GM19395 (cell line): ENCODE data around the gene CAMK2B.

Source experiments
- ATAC-seq: cut with Tn5 transposase; IDR thresholded peaks from one replicate; pipeline ENCODE4 v1.9.1; 2021; ENCODE audit warnings: mild to moderate bottlenecking, moderate library complexity; ENCODE audit not compliant: unreplicated experiment

CAMK2B gene

GRCh38 chr7:44309271-44310091 is 15.9 kb downstream of the CAMK2B start:
- no peak for ATAC-seq

GRCh38 chr7:44308596-44309270 is 16.7 kb downstream of the CAMK2B start:
- no peak for ATAC-seq

DNA sequence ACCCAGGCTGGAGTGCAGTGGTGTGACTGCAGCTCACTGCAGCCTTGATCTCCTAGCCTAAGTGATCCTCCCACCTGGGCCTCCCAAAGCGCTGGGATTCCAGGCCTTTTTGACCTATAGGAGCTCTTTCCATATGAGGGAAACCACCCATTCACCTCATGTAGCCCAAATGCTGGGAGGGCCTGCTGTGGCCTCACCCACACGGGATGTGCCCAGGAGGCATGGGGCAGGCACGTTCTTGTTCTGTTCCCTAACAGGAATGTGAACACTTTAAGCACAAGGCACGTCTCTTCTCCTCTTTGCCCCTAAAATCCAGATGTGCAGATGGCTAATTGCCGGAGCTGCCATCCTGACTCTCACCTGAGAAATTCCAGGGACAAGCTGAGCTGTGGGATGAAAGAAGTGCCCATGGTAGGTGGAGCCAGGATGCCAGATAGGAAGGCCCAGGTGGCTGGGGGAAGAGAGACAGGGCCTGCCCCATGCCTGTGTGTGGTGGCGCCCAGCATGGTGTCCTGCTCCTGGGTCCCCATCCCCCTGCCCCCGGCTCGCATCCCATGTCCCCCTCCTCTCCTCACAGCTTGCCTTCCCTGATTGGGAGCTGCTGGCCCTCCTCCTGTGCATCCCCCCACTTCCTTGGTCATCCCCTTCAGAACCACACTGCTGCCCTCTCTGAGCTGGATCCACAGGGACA is 17.3 kb downstream of the CAMK2B start:
- ATAC-seq = no peak

DNA sequence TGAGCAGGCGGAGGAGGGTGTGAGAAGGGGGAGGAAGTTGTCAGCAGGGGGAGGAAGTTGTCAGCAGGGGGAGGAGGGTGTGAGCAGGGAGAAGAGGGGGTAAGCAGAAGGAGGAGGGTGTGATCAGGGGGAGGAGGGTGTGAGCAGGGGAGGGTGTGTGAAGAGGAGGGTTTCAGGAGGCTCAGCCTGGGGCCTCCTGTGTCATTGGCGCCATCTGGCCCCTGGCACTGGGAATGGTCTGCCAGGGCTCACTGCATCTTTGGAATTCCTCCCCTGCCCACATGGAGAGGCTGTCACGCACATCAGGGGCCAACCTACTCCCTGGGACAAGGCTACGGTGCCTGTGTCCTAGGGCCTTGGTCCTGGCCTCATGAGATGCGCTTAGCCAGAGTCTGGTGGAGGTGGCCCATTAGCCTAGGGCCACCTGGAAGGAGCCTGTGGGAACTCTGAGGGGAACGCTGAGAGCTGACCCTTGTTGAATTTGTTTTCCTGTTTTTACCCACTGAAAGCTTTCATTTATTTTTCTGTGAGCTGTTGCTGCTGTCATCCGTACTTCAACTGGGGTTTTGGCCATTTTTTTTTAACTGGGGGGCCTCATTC is 18.0 kb downstream of the CAMK2B start:
- no peak for ATAC-seq

- no peak for ATAC-seq
These were observed 18.8 kb downstream of the CAMK2B start for GRCh38 chr7:44306606-44307005.

DNA sequence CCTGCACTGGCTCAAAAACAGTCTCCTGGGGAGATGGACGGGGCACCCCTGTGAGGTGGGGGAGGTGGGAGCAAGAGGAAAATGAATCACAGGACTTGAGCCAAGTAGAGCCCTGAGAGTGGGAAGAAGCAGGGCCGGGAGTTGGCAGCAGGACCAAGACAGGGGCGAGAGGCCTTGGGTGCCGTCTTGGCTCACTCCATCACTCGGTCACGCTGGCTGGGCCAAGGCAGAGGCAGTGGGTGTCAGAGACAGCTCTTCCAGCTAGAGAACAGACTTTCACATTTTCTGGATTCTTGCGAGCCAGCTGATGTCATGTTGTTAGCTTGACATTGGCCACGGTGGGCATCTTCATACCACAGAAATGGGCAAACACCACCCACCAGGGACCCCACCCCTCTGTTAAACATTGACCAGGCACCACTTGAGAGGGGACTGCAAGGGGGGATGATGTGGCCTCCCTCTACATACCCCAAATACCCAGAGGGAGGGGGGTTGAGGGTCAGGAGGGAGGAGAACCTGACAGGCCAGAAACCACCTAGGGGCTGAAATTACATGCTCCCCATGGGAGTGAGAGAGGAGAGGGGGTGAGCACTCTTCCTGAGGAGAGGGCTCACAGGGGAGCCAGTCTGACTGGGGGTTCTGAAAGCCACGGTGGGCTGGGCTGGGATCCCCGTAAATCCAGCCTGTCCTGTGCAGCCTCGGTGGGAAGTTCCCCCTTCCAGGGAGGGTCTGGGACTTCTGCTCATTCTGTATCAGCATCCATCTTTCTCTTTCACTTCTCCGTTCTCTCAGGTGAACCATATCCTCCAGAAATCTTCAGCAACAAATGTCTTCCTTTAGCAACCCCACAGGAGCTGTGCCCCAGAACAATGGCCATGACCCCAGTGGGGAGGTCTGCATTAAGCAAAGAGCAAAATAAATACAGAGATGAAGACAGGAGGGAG is 19.6 kb downstream of the CAMK2B start:
- ATAC-seq = no peak

DNA sequence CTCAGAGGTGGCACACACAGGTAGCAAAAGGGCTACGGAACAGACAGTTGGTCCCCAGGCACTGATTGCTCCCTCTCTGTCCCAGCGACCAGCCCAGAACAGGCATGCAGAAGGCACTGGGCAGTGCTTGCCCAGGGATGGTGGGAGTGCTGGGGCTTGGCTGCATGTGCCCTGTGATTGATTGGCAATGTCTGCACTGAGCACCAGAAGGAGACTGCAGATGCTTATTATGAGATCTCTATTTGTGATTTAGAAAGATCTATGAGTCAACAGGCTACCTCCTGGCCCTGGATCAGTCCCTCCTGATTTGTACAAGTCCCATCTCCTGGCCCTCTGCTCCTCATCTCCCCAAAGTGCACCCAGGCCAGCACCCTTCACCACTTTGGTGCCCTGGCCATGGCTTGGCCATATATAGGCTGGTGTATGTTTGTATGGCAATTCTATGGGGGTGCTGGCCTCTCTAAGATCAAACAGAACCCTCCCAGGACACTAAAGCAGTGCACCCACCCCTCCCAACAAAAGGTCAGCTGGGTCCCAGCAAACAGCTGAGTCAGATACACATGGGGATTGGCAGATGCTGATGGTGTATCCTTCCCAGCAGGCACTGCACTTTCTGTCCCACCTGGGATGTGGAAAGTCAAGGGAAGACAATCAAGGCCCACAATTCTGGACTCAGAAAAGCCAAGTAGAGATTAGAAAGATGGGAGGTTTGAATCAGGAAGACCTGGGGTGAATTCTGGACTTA is 30.9 kb downstream of the CAMK2B start:
- ATAC-seq = no peak

DNA sequence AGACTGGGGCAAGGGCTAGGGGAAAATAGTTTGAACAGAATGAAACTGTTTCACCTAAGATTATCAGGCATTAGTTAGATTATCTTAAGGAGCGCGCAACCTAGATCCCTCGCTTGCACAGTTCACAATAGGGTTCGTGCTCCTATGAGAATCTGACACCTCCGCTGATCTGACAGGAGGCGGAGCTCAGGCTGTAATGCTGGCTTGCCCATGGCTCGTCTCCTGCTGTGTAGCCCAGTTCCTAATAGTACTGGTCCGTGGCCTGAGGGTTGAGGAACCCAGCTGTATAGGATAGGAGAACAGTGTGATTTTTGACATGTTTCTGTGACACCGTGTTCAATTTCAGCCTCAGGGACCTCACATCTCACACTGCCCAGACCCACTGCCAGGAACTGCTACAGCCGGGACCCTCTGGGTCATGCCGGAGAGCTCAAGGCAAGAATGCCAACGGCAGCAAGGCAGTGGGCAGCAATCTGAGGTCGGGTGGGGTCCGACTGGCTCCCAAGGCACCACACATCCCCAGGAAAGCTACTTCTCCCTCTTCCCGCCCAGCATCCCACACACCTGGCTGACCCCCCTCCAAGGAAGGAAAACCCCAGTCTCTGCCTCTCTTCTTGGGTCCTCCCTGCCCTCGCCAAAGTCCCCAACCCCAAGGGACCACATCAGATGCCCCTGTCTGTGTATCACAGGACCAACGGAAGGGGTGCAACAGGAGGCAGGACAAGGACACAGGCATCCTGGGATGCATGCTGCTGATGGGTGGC is 31.7 kb downstream of the CAMK2B start:
- no peak for ATAC-seq

DNA sequence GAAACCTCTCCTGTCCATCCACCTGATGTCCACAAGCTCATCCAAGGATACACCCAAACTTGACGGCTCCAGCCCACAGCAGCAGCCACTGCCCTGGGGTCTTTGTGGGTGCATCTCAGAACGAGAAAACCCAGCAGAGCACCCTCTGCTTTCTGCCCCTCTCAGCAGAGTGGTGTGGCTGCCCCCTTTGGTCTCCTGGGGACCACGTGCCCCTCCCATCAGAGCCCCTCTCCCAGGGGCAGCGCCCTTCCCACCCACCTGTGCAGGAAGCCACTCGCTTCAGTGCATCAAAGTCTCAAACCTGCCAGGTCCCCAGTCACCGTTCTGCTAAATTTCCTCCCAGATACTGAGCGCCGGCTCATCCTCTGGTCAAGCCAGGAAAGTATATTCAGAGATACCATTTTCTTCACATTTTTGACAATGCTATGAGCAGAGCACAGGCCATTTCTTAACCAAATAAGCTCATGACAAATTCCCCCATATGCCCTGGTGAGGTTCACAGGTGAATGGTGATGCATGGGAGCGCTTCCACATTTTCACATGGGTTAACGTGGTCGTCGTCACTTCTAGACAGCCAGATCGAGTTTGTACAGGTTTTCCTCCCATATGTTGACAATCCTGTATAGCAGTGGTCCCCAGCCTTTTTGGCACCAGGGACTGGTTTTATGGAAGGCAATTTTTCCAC is 32.4 kb downstream of the CAMK2B start:
- ATAC-seq = no peak

DNA sequence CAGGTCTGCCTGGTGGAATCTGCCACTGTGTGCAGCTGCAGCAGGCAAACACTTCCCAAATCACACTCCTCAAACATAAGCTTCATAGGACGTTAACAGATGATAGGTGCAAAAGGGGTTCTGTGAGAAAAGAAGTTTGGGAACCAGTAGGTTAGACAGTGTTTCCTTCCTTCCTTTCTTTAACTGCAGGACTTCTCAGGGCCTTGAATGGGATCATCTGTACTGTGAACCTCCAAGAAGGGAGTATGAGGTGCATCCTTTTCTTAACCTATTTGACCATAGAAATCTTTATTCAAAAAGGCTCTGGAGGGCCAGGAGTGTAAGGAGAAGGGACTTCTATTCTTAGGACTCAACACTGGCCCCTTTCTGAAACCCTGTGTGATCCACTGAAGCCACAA is 33.0 kb downstream of the CAMK2B start:
- no peak for ATAC-seq

DNA sequence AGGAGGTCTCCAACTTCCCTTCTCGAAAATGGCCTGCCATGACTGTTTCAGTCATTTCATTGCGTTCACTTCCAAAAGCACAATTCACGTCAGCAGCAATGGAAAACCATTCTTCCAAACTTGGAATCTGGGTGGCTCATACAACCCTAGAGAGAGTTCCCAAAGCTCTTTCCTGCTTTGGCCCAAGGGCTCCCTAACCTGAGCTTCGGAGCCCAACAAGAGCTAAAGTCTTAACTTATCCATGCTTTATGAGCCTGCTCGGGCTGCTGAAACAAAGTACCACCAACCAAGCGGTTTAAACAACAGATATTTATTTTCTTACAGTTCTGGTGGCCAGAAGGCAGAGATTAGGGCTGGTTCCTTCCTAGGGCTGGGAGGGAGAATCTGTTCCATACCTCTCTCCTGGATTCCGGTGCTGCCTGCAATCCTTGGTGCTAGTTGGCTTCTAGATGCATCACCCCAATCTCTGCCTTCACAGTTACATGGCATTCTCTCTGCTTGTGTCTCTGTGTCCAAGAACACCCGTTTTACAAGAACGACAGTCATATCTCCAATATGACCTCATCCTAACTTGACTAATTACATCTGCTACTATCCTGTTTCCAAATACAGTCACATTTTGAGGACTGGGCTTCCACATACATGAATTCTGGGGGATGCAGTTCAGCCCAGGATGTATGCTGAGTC is 33.5 kb downstream of the CAMK2B start:
- ATAC-seq = no peak

DNA sequence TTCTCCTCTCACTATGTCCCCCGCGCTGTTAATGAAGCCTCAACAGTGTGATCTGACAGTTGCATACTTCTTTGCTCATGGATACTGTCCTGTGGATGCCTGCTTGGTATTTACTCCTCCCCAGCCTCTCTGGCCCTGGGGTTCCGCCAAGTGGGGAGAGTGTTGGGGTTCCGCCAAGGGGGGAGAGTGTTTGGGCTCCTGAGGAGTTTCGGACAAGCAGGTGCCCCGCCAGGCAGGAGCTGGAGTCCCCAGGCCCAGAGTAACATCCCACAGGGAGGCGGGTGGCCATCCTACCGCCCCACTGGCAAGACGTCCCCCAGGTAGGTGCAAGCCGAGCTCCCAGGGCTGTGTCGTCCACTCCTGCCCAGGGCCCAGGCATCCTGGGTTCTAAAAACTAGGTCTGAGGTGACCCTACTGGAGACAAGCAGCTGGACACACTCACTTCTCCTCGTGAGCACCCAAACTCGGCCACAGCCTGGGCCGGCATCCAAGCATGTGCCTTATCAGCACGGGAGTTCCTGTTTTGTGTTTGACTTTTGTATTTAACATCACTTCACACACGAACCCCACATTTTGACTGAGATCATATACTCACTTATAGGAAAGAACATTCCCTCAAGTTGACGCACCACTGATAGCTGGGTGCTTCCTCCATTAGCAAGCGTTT is 34.2 kb downstream of the CAMK2B start:
- no peak for ATAC-seq

GRCh38 chr7:44290252-44290620 is 35.2 kb downstream of the CAMK2B start:
- ATAC-seq = no peak

DNA sequence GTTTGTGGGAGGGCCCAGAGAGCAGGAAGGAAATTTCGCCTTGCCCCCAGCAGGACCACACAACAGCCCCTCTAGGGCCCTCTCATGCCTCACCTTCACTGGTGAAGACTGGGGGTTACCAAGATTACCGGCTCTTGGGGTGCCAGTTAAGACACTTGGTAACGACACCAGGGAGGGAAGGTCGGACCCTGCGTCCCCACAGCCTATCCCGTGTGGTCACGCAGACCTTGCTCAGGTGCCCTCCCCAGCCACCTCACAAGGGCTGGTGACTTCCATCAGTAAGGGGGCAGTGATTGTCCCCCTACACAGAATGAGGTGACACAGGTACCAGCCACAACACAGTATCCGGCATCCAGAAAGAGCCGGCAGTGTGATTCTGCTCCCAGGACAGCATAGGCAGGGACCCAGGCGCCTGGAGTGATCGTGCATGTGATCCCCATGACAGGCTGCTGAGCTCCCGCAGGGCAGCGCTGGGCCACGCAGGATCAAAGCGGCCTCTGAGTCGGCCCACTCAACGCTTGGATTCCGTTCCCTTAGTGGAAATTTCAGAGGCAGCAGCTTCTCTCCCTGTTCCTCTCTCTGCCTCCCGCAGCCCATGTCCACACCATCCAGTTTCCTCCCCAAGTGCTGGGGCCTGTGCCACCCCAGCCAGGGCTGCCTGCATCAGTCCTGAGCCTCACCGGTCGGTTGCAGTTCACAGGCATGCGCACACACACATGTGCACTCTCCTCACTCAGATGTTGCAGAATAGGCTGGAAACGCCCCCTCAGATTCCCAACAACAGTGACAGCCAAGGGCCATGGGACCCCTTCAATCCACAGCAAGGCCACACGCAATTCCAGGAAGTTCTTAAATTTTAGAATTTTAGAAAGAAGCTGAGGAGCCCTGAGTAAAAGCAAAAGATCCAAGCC is 35.8 kb downstream of the CAMK2B start:
- ATAC-seq = no peak

- ATAC-seq = no peak
These were observed 36.5 kb downstream of the CAMK2B start for GRCh38 chr7:44288811-44289340.

DNA sequence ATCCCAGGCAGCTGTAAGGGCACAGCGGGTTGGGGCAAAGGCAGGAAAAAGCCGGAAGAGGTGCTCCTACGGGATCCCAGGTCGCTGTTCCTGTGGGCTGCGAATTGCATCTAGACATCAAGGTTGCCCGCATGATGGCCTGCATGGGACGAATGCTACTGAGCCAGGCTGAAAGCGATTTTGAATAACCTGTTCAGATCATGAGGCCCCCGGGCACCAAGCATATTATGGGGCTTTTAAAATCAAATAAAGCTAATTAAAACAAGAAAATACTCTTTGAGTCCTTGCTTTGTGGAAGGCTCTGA is 37.1 kb downstream of the CAMK2B start:
- ATAC-seq = no peak
